Activated CD4-positive, alpha-beta T cell treated with anti-CD3 and anti-CD28 coated beads, Interleukin-2, amount 50 U/mL, for 4 hours (primary cell): ENCODE results near the gene LBX2.
"Not testable (repeated sequence)": the region's sequence is repeated elsewhere in the genome, so short reads cannot be mapped to it uniquely, and the experiment has no call there.

Source experiments
- DNase-seq, 2 experiments: peaks; one replicate each; pipeline ENCODE4 v3.0.0-alpha.2; 2020

LBX2 gene

DNA sequence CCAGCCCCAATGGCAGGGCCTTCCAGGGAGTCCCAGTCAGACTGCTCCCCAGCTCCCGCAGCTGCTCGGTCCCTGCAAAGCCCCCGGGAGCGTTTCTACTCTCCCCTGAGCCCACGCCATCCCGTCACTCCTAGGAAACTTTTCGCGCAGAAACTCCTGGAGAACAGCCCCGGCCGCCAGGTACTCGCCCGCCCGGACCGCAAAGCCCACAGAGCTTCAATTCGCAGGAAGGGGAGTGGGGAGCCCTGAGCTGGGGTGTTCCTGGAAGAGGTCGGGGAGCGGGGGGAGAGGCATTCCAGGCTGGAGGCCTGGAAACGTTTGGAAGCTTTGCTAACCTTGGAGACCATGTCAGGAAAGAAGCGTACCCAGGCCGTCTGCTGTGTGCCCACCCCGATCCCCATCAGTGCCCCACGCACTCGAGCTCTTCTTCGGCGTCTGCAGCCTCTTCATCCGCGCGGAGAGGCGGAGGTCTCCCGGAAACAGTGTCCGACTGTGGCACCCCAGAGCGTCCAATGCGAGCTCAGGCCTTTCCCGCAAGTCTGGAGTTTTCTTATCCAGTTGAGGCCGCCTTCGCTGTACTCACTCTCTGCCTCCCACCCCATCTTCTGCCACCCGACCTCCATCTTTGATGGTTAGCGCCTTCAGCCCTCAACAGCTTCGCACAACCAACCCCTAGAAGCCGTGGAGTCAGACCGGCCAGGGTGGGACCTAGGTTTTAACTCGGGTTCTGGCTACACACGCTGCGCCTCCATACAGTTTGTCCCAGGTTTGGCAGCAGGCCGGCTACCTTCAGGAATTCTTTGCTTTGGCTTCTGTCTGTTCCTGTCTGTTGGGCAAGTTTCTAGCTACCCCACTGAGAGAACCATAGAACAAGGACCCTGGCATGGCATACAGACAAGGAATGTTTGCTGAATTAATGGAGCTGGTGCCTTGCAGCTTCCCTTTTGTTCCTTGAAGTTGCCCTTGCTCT is 4.4 kb upstream of the LBX2 start:
- DNase-seq = no peak

DNA sequence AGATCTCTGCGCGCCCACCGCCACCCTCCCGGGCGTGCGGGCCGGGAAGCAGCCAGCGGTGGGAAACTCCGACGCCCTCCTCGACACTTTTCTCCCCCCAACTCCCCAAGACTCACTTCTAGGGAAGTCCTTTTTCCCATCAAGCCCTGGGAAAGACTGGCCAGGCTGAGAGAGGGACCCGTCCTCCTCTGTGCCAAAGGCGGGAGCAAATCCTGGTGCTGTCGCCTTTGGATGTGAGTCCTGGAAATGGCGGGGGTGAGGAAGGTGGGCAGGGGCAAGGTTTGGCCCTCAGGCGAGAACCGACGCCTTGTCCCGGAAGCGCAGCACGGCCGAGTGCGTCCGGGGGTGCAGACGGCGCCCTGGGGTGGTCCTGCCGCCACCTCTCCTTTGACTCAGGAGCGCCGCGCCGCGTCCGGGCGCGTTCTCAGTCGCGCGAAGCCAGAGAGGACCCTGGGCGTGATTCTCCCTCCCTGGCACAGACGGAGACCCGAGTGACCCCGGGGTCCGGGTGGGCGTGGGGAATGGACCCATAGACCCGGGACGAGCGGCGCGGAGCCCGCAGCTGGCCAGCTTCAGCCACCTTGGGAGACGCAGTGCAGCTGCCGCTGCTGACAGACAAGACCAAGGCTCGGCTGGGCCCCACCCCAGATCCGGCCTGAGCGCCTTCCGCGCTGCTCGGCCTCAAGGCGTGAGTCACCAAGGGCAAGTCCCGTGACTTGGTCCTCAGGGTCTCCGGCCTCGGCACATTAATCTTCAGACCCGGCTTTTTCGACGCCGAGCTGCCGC is 3.5 kb upstream of the LBX2 start:
- no peak for DNase-seq

DNA sequence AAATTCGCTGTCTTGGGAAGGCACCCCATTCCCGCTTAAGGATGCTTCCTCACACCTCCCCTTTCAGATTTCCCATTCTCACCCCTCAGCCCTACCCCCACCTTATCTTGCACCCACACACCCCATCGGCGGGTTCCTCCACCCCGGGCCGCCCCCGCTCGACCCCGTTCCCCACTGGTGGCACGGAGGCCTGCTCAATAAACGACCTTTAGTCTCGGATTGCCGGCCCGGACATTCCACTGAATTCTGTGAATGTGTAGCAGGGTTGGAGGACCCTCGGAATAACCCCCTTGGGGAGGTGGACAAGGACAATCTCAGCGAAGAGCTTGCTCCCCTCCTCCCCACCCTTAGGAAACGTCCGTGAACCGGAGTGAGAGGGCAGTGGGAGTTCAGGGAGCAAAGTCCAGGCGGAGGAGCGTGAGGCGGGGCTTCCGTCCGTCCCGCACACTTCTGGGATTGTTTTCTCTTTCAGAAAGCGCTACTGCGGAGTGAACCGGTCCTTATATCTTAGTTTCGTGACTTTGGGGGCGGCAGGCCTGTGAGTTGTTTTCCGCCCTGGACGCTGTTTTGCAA is 2.8 kb upstream of the LBX2 start:
- no peak for DNase-seq

DNA sequence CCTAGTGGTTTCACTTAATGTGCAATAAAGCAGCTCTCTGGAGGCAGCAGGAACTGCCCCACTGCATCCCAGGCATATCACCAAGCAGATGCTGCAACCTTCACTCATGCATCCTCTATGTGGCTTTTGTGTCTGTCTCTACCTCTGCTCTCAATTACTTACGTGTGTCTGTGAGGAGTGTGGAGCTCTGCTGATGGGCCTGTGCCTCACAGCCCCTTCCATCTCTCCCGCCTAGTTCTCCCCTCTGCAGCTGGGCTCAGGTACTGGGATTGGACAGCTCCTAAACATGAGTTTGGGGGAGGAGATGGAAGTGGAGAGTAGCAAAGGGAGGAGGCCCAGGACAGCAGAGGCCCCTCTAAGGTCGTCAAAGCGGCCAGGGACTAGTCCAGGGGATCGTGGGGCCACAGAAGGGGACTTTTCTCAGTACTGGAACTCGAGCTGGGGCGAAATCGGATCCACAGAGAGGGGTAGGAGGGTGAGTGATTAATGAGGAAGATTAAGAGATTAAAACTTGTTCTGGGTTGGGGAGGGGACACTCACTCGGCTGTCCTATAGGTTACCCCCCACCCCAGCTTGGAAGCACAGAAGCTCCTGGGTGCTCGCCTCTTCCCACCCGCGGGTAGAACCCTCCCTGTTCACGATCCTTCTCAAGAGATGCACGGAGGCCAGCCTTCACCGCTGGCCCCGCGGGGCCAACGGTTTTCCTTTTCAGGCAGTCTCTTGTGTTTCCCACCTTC is 2.1 kb upstream of the LBX2 start:
- DNase-seq = no peak

DNA sequence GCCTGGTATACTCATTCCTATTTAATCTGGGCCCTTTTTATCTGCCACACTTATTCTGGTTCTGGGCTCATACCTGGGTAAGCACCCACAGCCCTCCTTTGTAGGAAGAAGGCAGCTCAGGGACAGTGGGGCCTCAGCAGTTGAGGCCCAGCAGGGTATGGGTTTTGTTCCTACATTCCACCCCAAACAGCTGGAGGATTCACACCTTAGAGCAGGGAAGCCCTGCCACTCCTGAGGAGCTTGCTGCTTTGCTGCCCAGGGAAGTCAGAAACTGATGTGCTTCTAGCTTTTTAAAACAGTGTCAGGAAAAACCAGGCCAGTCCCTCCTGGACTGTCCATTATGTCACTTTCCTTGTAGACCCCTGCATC is 1.2 kb upstream of the LBX2 start:
- no peak for DNase-seq

DNA sequence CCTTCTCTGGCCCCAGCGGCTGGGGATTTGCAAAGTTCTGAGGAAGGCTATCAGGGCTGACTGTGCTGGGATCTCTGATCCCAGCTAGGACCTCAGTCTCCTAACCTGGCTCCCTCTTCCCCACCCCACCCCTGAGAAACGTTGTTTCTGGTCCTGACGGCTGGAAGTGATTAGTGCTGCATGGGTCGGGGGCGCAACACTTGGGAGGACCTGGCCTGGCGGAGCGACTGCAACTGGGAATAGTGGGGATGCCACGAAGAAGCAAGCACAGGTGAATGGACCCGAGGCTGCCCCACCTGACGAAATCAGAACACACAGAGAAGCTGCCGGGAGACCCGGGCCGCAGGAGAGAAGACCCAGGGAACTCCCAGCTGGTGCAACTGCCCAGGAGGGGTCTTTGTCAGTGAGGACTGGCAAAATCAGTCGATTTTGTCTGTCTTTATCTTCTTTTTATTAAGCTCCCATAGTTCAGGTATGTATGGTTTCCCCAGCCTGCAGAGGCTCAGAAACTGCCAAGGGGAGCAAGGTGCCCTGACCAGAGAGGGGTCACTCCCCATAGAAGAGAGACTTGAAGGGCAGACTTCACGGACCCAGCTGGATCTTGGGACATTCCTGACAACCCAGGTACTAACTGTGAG is 656 bp upstream of the LBX2 start:
- DNase-seq = no peak

DNA sequence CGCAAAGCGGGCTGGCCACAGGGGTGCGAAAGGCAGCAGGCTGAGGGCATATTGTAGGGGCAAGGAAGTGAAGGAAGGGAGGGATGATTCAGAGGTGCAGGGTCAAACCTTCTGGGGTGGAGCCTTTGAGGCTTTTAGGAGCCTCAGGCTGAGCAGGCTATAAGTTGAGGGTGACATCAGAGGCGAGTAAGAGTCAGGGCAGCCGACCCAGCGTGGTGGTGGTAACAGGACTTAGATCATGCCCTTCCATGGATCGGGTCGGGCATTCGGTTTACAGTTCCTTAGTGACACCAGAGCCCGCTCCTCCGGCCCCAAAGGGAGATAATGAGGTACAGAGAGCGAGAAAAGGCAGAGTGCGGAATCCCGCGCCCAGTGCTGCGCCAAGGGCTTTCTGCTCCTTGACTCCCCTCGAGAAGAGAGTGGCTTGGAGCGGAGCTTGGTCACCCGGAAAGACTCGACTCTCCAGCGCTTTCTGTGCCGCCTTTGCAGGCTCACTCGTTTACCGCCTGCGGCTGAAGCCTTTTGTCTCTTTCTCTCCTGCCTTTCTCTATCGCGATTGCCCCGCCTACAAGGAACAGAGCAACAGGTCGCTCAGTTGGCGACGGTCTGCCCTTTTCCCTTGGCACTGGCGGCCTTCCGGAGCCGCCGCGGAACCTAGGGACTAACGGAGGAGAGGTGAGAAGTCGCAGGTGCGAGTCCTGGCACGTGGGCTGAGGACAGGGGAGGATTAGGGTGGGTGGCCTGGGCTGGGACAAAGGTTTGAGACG is 720 bp downstream of the LBX2 start:
- no peak for DNase-seq

DNA sequence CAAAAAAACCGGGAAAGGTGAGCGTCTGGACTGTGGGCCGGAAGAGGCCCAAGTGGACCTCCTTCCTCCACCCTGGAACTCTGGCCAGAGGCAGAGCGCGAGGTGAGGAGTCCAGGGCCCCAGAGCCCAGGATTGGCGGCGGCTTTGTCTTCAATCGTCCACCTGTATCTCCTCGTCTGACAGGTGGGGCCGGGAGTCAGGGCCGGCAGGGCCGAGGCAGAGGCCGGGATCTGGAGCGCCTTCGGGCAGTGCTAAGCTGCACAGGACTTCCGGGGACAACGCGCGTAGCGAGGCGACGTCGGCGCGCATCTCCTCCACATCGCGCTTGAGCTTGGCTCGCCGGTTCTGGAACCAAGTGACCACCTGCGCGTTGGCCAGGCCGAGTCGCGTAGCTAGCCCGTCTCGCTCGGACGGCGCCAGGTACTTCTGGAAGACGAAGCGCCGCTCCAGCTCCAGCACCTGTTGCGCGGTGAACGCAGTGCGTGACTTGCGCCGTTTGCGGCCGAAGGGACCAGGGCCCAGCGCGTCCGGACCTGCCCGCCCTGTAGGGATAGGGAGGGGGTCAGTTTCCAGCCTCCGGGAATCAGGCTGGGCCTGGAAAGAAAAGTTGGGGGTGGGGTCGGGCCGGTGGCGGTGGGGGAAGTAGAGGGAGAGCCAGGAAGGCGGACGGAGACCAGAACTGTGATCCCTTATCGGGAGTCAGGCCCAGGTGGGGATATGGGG is 1.5 kb downstream of the LBX2 start:
- no peak for DNase-seq

DNA sequence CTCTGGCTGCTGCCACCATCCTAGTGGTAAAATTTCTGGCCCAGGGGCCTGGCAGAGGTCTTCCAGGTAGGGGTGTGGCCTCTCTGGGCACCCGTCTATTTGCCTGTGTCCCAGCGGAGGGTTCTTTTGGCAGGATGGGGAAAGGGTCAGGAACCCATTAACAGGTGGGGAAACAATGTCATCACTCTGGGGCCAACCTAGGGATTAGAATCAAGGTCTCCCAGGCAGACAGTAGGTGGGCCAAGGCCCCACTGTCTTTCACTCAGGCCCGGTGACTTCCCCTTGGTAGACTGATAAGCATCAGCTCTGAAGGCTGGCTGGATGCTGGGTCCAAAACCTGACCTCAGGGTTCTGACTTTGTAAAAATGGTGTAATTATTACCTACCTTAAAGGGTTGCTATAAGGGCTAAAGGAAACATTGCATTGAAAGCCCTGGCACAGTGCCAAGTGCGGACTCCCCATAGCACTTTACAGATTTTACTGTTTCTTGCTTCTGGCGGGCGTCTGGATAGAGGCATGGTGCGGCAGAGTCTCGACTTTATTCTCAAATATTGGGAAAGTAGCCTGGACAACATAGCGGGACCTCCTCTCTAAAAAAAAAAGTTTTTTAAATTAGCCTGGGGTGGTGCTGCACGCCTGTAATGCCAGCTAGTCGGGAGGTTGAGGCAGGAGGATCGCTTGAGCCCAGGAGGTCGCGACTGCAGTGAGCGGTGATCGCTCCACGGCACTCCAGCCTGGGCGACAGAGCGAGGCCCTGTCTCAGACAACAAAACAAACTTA is 2.2 kb downstream of the LBX2 start:
- DNase-seq = no peak

DNA sequence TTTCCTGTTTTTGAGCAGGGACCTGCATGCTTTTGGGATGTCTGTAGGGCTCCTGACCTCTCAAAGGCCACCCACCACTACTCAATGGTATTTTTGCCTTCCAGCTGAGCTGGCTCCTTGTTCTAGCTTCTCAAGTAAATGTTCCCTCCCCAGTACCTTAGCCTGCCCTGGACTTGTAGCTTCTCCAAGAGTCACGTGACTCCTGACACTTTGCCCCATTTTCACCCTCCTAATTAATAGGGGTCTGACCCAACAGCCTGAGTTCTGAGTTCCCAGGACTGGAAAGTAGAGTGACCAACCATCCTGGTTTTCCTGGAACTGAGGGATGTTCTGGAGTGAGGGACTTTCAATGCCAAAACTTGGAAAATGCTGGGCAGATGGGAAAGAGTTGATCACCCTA is 4.0 kb downstream of the LBX2 start:
- no peak for DNase-seq

DNA sequence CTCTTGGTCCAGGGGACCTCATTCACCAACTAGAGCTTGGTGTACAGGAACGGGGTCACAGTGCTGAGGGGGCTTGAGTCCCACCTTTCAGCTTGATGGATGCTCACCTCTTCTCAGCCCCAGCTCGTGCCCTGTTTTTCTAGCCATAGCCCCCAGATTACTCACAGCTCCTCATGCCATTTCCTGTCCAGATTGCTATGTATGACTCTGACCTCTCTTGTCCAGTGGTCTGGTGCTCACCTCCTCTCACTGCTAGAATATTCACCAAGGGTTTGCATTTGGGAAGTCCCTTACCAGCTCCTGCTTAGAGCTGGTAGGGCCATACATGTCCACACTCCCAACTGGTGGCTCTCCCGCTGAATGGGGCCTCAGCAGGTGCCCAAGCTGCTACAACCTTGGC is 5.9 kb downstream of the LBX2 start:
- no peak for DNase-seq

DNA sequence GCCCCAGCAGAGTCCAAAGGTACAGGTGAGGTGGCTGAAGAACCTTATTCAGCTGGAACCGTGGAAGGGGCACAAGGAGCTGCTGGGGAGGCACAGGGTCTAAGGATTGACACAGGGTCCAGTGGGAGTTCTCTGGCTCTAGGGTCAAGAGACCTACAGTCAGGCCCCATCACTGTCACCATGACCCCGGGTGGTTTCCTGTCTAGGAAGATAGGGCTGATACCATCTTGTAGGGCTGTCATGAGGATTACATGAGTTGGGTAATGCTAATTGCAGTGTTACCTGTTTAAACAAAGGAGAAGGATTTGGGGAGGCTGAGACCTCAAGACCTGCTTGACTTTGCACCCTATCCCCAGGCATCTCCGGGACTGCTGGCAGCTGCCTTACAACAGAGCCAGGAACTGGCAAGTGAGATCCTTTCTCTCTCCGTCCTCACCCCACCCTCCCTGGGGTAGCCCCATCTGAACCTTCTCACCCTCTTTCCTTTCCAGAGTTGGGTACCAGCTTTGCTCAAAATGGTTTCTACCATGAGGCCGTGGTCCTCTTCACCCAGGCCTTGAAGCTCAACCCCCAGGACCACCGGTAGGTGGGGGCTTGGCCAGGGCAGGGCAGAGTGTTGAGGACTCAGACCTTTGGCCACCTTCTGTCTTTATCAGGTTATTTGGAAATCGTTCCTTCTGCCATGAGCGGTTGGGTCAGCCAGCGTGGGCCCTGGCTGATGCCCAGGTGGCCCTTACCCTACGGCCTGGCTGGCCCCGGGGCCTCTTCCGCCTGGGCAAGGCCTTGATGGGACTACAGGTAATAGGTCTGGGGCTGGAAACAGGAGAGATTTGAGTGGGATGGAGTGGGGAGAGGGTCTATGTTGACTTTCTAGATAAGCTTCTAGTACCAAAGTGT is 7.5 kb downstream of the LBX2 start:
- no peak for DNase-seq

DNA sequence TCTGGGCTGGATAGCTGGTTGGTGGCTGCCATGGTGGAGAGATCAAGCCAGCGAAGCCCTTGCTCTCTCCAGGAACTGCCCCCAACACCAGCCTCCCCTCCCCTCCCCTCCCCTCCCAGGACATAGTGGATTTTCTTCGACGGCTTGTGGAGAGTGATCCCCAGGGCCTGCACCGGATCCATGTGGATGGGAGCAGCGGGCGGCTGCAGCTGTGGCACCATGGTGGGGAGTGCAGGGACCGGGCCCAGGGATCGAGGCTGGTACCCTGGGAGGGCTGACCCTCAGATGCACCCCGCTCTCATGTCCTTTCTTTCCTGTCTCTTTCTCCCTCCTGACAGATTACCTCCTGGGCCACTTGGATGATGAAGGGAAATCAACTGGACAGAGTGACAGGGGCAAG is 9.5 kb downstream of the LBX2 start:
- no peak for DNase-seq

DNA sequence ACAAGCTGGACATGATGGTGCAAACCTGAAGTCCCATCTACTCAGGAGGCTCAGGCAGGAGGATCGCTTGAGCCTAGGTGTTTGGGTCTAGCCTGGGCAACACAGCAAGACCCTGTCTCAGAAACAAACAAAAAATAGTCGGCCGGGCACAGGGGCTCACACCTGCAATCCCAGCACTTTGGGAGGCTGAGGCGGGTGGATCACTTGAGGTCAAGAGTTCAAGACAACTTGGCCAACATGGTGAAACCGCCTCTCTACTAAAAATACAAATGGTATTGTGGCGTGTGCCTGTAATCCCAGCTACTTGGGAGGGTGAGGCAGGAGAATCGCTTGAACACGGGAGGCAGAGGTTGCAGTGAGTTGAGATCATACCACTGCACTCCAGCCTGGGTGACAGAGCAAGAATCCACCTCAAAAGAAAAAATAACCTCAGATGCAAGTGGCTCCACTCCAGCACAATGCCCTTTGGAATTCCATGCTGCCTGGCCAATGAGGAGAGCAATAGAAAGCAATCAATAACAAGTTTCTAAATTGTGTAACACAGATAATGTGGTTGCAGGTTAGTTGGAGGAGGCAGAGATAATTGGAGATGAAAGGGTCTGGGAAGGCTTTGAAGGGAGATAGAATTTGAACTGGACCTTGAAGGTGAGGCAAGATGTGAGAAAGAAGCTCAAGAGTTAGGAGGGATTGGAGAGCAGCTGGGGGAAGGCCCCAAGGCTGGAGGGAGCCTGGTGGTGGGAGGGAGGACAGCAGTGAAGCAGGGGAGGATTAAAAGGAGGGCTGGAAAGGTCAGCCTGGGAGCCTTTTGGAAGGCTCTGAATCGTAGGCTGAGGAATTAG is 10.5 kb downstream of the LBX2 start:
- no peak for DNase-seq

DNA sequence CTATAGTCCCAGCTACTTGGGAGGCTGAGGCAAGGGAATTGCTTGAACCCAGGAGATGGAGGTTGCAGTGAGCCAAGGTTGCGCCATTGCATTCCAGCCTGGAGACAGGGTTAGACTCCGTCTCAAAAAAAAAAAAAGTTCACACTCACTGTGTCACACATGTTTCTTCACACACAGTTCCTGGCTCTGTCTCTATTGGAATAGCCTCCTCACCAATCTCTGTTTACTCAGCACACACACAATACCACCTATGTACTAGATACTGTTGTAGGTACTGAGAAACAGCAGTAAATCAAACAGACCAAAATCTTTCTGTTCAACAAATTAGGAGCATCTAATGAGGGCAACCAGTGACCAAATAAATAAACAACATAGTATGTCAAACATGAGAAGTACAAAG is 13.3 kb downstream of the LBX2 start:
- no peak for DNase-seq

DNA sequence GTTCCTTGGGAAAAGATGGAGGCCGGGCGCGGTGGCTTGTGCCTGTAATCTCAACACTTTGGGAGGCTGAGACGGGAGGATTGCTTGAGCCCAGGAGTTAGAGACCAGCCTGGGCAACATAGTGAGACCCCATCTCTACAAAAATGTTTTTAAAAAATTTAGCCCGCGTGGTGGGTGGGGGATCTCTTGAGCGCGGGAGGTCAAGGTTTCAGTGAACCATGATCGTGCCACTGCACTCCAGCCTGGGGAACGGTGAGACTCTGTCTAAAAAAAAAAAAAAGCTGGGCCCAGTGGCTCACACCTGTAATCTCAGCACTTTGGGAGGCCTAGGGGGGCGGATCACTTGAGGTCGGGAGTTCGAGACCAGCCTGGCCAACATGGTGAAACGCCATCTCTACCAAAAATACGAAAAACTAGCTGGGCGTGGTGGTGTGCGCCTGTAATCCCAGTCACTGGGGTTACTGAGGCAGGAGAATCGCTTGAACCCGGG is 15.7 kb downstream of the LBX2 start:
- DNase-seq = not testable (repeated sequence)

DNA sequence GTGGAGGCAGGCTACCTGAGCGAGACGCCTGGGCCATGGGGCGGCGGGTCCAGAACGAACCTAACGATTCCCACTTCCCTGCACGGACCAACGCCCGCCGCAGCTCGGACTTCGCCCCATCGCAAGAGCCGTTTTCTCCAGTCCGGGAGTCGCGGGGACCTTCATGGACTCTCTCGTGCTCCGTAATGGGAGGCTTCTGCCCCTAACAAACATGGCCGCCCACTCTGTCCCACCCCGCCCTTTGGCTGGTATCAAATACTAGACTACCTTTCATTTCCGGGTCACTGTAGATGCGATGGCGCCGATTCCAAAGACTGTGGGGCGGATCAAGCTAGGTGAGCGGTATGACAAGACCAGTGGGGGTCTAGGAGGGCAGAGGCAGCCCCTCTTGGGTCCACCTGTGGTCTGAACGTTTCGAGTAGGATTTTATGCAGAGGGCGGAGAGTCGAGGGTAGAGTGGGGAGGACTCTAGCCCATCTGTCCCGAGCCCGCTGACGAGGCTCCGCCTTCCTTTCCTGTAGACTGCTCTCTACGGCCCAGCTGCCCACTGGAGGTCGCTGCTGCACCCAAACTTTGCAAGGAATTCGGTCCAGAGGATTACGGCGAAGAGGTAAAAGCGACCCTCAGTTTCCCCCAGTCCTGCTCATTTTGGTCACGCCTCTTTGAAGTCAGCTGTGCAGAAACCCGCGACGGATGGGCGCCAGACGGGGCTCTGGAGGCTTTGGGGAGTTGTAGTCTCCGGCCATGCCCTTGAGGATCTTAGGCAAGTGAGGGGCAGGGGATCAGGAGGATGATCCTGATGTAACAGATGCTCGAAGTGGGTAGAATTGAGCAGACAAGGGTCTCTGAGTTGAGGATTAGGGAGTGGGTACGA is 16.4 kb downstream of the LBX2 start, which contains the start of the genes CCDC142 and TTC31:
TSS of gene CCDC142 (minus strand) at position 198 of the 874 bp plus-strand sequence. CDS start at position 37, 161 bp downstream.
TSS of gene TTC31 (plus strand) at position 281 of the 874 bp plus-strand sequence. CDS start at position 296, 15 bp downstream.
- peak; percentile 93 for DNase-seq
